ENCODE measurements around the gene DYRK1B.
"Not testable (repeated sequence)": the region's sequence is repeated elsewhere in the genome, so short reads cannot be mapped to it uniquely, and the experiment has no call there.

The DYRK1B gene

GRCh38 chr19:39833464-39834286 lies at the start of gene DYRK1B (continued):
- peak; percentile 70 for TF ChIP-seq PRDM10 (tag by site-specific recombination; IDR thresholded peaks at IDR 0.05)
- peak; percentile 82 for TF ChIP-seq ZNF394 (tag by site-specific recombination; IDR thresholded peaks at IDR 0.05; ENCODE audit: borderline replicate concordance)
- TF ChIP-seq ZNF223 (tag by site-specific recombination; IDR thresholded peaks at IDR 0.05): no peak
- TF ChIP-seq ZNF488 (tag by site-specific recombination; IDR thresholded peaks at IDR 0.05): 0 out of 2 replicates have a peak, but pooled peaks have one; percentile 52
- no peak; the same call in 1 of the 2 replicates for TF ChIP-seq ZNF707 (tag by site-specific recombination; IDR thresholded peaks at IDR 0.05)
- TF ChIP-seq ZNF645 (tag by site-specific recombination; IDR thresholded peaks at IDR 0.05): peak; percentile 79; the same call in 1 of the 2 replicates
- 0 out of 2 replicates have a peak, but pooled peaks have one; percentile 19 for TF ChIP-seq SCRT1 (tag by site-specific recombination; IDR thresholded peaks at IDR 0.05; ENCODE audit: borderline replicate concordance)
- no peak for TF ChIP-seq ZNF513 (tag by site-specific recombination; IDR thresholded peaks at IDR 0.05)
- no peak for TF ChIP-seq ZNF292 (tag by site-specific recombination; IDR thresholded peaks at IDR 0.05; ENCODE audit: borderline replicate concordance, low read depth)
- peak; percentile 5; the same call in 1 of the 2 replicates for TF ChIP-seq CTCF (tag by site-specific recombination; IDR thresholded peaks at IDR 0.05)
- TF ChIP-seq ZNF549 (tag by site-specific recombination; IDR thresholded peaks at IDR 0.05): no peak
- TF ChIP-seq ZSCAN23 (tag by site-specific recombination; IDR thresholded peaks at IDR 0.05): peak; percentile 92
- peak; percentile 100 for TF ChIP-seq GLIS2 (tag by site-specific recombination; IDR thresholded peaks at IDR 0.05)
- peak; percentile 99 for TF ChIP-seq KLF9 (tag by site-specific recombination; IDR thresholded peaks at IDR 0.05; ENCODE audit: low read depth)
- peak; percentile 99 for TF ChIP-seq ZNF398 (tag by site-specific recombination; IDR thresholded peaks at IDR 0.05)
- TF ChIP-seq SP2 (tag by site-specific recombination; IDR thresholded peaks at IDR 0.05): peak; percentile 95
- peak; percentile 90 for TF ChIP-seq ZNF324 (tag by site-specific recombination; IDR thresholded peaks at IDR 0.05)
- TF ChIP-seq ZNF362 (tag by site-specific recombination; IDR thresholded peaks at IDR 0.05): no peak
- TF ChIP-seq ELK4 (IDR thresholded peaks at IDR 0.05; ENCODE audit: borderline replicate concordance, low read depth, low read length): no peak
- no peak for TF ChIP-seq ZNF274 (IDR thresholded peaks at IDR 0.05; ENCODE audit: low read length)
- TF ChIP-seq ZNF274 (tag by site-specific recombination; IDR thresholded peaks at IDR 0.05; ENCODE audit: borderline replicate concordance): no peak

- H3K4me1 ChIP-seq (ENCODE audit: control insufficient read depth, insufficient read depth, low read length); POLR2A ChIA-PET: not testable (repeated sequence)
Measured at GRCh38 chr19:39882645-39883044, 48.7 kb upstream of the DYRK1B start.

More at GRCh38 chr19:39882645-39883044, 48.7 kb upstream of the DYRK1B start:
- H3K9me3 ChIP-seq (ENCODE audit: control insufficient read depth, insufficient read depth, low read depth, low read length); H3K4me3 ChIP-seq (ENCODE audit: low read depth, low read length); H3K36me3 ChIP-seq (ENCODE audit: control insufficient read depth in 2 of 2, insufficient read depth in 1 of 2, low read length in 2 of 2); H3K27ac ChIP-seq (ENCODE audit: extremely low read depth, low read depth, low read length): not testable (repeated sequence)
- CTCF ChIA-PET: interaction anchor here (0.6 kb wide), 1 partner anchor 346 kb away, joined by 3 read pairs; no protein-coding TSS in a partner anchor
